ENCODE data around the gene C9orf152. TPM values are rescaled to one million over a fixed set of nuclear protein-coding genes. Genes with fewer than 3 reads are reported as not detected.

C9orf152 gene
- not detected in 2 replicates for total RNA-seq

GRCh38 chr9:110208031-110208430, at the start of gene C9orf152:
Gene C9orf152, minus strand, starts transcription at chr9:110208159. Its CDS starts 580 bp downstream, at chr9:110207579.

GRCh38 chr9:110256380-110257096, 48.6 kb upstream of the C9orf152 start, which contains the start of gene TXN:
Gene TXN, minus strand, starts transcription at chr9:110256507. Its CDS starts 72 bp downstream, at chr9:110256435.

Other genes starting within 250 kb of the C9orf152 start
- gene TXN, start 48.3 kb upstream of the C9orf152 start, total RNA-seq, result 161 and 191 TPM in 2 replicates
- not detected in 2 replicates for gene TXNDC8, start 129.7 kb upstream of the C9orf152 start, total RNA-seq